Panc1 (cell line): ENCODE data around the gene MINDY4. TPM values are rescaled to one million over a fixed set of nuclear protein-coding genes. Genes with fewer than 3 reads are reported as not detected.

Experiments
- ATAC-seq: fragments of 200-7000 bp; cut with Tn5 transposase; 2 replicates; pipeline ENCODE4 v1.9.1; 2020; ENCODE audit warnings: mild to moderate bottlenecking, moderate library complexity
- BruUV-seq: library from RNA; stranded (reverse); fragments of 400-500 nt; replicated peaks from 2 replicates; lab custom pipeline; 2021; lab: Mats Ljungman, UMichigan
- CTCF ChIA-PET: fragments of 300-600 bp; sonication (Branson Sonifier 250); formaldehyde crosslinking; loops from one replicate; lab custom pipeline; 2022; ENCODE audit warnings: antibody characterized with exemption; lab: Charles Lee
- POLR2A ChIA-PET: fragments of 300-600 bp; sonication (Branson Sonifier 250); formaldehyde crosslinking; loops from one replicate; lab custom pipeline; 2022; ENCODE audit warnings: antibody characterized with exemption; lab: Charles Lee
- DNase-seq: peaks from one replicate; pipeline ENCODE4 v3.0.0-alpha.2; 2010; ENCODE audit warnings: low read depth, low spot score
- H3K27ac ChIP-seq: 2 replicates; pipeline ENCODE4 v1.5.1; 2011; ENCODE audit warnings: mild to moderate bottlenecking, low read length, inconsistent platforms
- H3K27me3 ChIP-seq: fragments of 200-500 bp; sonication (Bioruptor generic); 2 replicates; pipeline ENCODE4 v1.6.0; 2014; ENCODE audit warnings: low read length, inconsistent platforms; ENCODE audit not compliant: control insufficient read depth, insufficient read depth
- H3K36me3 ChIP-seq: fragments of 200-500 bp; sonication (Bioruptor generic); 2 replicates; pipeline ENCODE4 v1.5.1; 2014; ENCODE audit warnings: inconsistent platforms, mild to moderate bottlenecking, low read length, moderate library complexity; ENCODE audit not compliant: control insufficient read depth, insufficient read depth
- H3K4me1 ChIP-seq: 2 replicates; pipeline ENCODE4 v1.5.1; 2011; ENCODE audit warnings: inconsistent platforms, mild to moderate bottlenecking, low read length, moderate library complexity; ENCODE audit not compliant: control insufficient read depth, insufficient read depth
- H3K4me3 ChIP-seq, 2 experiments: 2 replicates each; pipeline ENCODE4 v1.5.1; 2011 to 2012; ENCODE audit warnings: low read depth in 2 of 2, low read length in 2 of 2, mild to moderate bottlenecking in 2 of 2, inconsistent platforms in 1 of 2, moderate library complexity in 1 of 2
- H3K9me3 ChIP-seq: fragments of 200-500 bp; sonication (Bioruptor generic); 2 replicates; pipeline ENCODE4 v1.5.1; 2014; ENCODE audit warnings: low read depth, mild to moderate bottlenecking, inconsistent platforms, low read length, moderate library complexity; ENCODE audit not compliant: control insufficient read depth, insufficient read depth
- POLR2AphosphoS5 ChIP-seq: IDR thresholded peaks from 2 replicates; pipeline ENCODE4 v1.6.1; 2012; ENCODE audit warnings: mild to moderate bottlenecking, low read depth, low read length, moderate library complexity
- REST ChIP-seq, 2 experiments: IDR thresholded peaks; 2 replicates each; pipeline ENCODE4 v1.6.1; 2011 to 2012; ENCODE audit warnings: low read depth in 2 of 2, control low read depth in 1 of 2, low read length in 1 of 2, mild to moderate bottlenecking in 1 of 2, moderate library complexity in 1 of 2; ENCODE audit not compliant: insufficient read depth in 1 of 2
- SIN3A ChIP-seq: IDR thresholded peaks from 2 replicates; pipeline ENCODE4 v1.6.1; 2012; ENCODE audit warnings: low read depth, mild to moderate bottlenecking, low read length, moderate library complexity, borderline replicate concordance; ENCODE audit not compliant: insufficient read depth
- TCF7L2 ChIP-seq: IDR thresholded peaks from 2 replicates; pipeline ENCODE4 v1.6.1; 2011; ENCODE audit warnings: mild to moderate bottlenecking, low read depth, low read length, inconsistent platforms
- in situ Hi-C: cut with HindIII; loops from 2 replicates; pipeline ENCODE4 v1.10.0; 2016; ENCODE audit warnings: low sequenced_read_pairs, low pct_unique_long_range_greater_than_20kb
- intact Hi-C: fragments of 100-400 bp; cut with micrococcal nuclease; formaldehyde crosslinking; loops from one replicate; pipeline ENCODE4 v1.10.0; 2022; ENCODE audit not compliant: unreplicated experiment
- total RNA-seq: library from RNA; stranded (reverse); gene quantifications from one replicate; pipeline ENCODE4 v1.2.1, GENCODE V29; 2021; ENCODE audit not compliant: unreplicated experiment
- TF ChIP-seq, protein P1 (sequence below): fragments of 450-650 bp; IDR thresholded peaks from 2 replicates; pipeline ENCODE4 v1.5.1; 2017; ENCODE audit warnings: mild to moderate bottlenecking

MINDY4 gene
- total RNA-seq, 1 experiment from 2014 or later: 6.2 TPM

DNA sequence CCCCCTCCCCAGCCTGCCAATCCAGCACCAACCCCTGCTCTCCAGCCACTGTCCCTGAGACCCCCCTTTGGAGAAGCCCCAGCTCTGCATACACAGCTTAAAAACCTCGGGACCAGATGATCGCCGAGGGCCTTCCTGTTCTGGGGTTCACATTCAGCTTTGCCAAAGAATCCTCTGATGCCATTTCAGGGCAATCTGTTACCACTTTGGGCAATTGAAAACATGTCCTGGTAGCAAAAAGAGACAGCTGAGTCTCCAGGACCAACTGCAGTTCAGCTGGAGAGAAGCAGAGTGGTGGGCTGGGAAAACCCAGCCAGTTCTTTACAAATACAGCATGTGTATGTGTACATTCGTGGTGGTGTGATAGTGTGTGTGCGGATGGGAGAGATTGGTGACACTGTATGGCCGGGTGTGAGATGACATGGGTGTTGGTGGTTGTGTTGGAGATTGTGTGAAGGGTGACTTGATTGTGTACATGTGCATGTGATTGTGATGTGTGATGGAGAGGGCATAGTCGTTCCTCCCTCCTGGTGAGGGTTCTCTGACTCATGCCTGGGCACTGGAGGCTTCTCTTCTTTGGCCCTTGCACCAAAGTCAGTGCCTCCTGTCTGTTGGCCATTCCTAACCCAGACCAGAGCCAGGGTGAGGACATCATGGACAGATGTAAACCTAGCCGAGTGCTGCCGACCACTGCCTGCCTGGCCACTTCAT, 91.9 kb downstream of the MINDY4 start:
- ChIA-PET POLR2A (no interaction called here), CTCF (no interaction called here)
- Histone ChIP-seq H3K9me3 (no peaks in the 10 kb centered on the region), H3K4me1 (no peaks in the 10 kb centered on the region), H3K27ac (no peak overlapping the region), H3K4me3 (no peak overlapping the region), H3K36me3 (no peaks in the 10 kb centered on the region), H3K27me3 (no peaks in the 10 kb centered on the region)
- DNase-seq (no peak), ATAC-seq (no peak)
- no peak for TF ChIP-seq SIN3A
- no peak for TF ChIP-seq REST (IDR thresholded peaks at IDR 0.05; ENCODE audit: insufficient read depth in 1 of 2, low read depth in 2 of 2, low read length in 1 of 2)
- TF ChIP-seq, protein P1, sequence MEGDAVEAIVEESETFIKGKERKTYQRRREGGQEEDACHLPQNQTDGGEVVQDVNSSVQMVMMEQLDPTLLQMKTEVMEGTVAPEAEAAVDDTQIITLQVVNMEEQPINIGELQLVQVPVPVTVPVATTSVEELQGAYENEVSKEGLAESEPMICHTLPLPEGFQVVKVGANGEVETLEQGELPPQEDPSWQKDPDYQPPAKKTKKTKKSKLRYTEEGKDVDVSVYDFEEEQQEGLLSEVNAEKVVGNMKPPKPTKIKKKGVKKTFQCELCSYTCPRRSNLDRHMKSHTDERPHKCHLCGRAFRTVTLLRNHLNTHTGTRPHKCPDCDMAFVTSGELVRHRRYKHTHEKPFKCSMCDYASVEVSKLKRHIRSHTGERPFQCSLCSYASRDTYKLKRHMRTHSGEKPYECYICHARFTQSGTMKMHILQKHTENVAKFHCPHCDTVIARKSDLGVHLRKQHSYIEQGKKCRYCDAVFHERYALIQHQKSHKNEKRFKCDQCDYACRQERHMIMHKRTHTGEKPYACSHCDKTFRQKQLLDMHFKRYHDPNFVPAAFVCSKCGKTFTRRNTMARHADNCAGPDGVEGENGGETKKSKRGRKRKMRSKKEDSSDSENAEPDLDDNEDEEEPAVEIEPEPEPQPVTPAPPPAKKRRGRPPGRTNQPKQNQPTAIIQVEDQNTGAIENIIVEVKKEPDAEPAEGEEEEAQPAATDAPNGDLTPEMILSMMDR: no peak
- no peak for TF ChIP-seq POLR2AphosphoS5
- TF ChIP-seq TCF7L2: no peak
- in situ Hi-C loops (no loop called here), intact Hi-C loops (no loop called here)
- BruUV-seq: no TSS peak

DNA sequence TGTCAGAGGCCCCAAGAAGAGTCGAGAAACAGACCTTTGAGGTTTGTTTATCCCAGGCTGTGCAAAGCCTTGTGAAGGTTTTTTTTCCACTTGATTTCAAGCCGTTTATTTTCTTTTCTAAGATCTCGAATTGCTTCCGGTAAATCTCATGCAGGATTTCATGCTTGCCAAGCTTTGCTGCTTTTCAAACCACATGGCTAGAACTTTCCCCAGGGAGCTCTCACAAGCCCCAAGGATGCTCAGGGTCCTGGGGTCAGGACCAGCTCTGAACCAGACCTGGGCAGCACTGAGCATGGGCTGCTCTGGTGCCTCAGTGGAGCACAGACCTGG, 92.5 kb downstream of the MINDY4 start:
- ATAC-seq (no peak), DNase-seq (no peak)
- POLR2A ChIA-PET: no interaction called here
- Histone ChIP-seq H3K9me3 (no peaks in the 10 kb centered on the region), H3K4me1 (no peaks in the 10 kb centered on the region), H3K4me3 (no peak overlapping the region), H3K27me3 (no peaks in the 10 kb centered on the region), H3K27ac (no peak overlapping the region), H3K36me3 (no peaks in the 10 kb centered on the region)
- intact Hi-C loops (no loop called here), in situ Hi-C loops (no loop called here)
- BruUV-seq: no TSS peak
- CTCF ChIA-PET: no interaction called here
- TF ChIP-seq POLR2AphosphoS5 (no peak), TCF7L2 (no peak)
- TF ChIP-seq, protein P1: no peak
